B cell (primary cell): ENCODE measurements around the gene ARHGEF4.

Source experiments
- EZH2 ChIP-seq: IDR thresholded peaks from 2 replicates; pipeline ENCODE4 v1.6.1; 2012; ENCODE audit warnings: borderline replicate concordance, low read depth, mild to moderate bottlenecking, moderate library complexity, low read length; ENCODE audit not compliant: insufficient read depth, poor library complexity, severe bottlenecking
- TF ChIP-seq, protein P1 (sequence below): fragments of 200-600 bp; IDR thresholded peaks from one replicate; pipeline ENCODE4 v1.8.0; 2022; ENCODE audit warnings: antibody characterized with exemption, mild to moderate bottlenecking

DNA sequence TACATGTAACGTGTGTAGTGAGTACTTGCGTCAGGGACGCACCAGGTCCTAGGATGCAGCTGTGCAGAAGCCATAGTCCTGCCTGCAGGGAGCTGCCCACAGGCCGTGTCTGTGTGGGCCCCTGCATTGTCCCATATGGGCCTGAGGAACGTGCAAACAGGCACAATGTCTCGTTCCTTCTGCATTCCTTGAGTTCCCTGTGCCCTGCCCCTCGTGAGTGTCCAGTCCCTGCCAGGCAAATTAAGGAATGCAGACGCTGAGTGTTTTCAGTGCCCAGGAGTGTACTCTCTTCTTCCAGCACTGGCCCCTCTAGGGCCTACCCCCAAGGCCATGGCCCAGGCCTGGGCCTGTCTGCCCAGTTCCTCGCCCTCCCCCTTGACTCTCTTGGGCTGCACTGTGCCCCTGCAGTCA is 194.7 kb downstream of the ARHGEF4 start:
- TF ChIP-seq, protein P1, sequence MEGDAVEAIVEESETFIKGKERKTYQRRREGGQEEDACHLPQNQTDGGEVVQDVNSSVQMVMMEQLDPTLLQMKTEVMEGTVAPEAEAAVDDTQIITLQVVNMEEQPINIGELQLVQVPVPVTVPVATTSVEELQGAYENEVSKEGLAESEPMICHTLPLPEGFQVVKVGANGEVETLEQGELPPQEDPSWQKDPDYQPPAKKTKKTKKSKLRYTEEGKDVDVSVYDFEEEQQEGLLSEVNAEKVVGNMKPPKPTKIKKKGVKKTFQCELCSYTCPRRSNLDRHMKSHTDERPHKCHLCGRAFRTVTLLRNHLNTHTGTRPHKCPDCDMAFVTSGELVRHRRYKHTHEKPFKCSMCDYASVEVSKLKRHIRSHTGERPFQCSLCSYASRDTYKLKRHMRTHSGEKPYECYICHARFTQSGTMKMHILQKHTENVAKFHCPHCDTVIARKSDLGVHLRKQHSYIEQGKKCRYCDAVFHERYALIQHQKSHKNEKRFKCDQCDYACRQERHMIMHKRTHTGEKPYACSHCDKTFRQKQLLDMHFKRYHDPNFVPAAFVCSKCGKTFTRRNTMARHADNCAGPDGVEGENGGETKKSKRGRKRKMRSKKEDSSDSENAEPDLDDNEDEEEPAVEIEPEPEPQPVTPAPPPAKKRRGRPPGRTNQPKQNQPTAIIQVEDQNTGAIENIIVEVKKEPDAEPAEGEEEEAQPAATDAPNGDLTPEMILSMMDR, result no peak
- no peak for TF ChIP-seq EZH2
